HCT116 (cell line): ENCODE measurements around the gene HBE1. TPM values are rescaled to one million over a fixed set of nuclear protein-coding genes. Genes with fewer than 3 reads are reported as not detected.

ENCODE experiments used
- ATAC-seq: fragments of 200-7000 bp; cut with Tn5 transposase; 2 replicates; pipeline ENCODE4 v1.9.1; 2020; ENCODE audit warnings: mild to moderate bottlenecking, moderate library complexity
- Bru-seq: library from RNA; stranded (reverse); fragments of 400-500 nt; gene quantifications from one replicate; lab custom pipeline; 2021; lab: Mats Ljungman, UMichigan
- BruChase-seq, 2 experiments: library from RNA; stranded (reverse); fragments of 400-500 nt; gene quantifications; one replicate each; lab custom pipeline; 2021; lab: Mats Ljungman, UMichigan
- BruUV-seq: library from RNA; stranded (reverse); fragments of 400-500 nt; replicated peaks from 2 replicates; lab custom pipeline; 2021; lab: Mats Ljungman, UMichigan
- CTCF ChIA-PET: fragments of 300-600 bp; sonication (Branson Sonifier 250); formaldehyde crosslinking; loops from one replicate; lab custom pipeline; 2021; ENCODE audit warnings: antibody characterized with exemption; lab: Charles Lee
- POLR2A ChIA-PET: fragments of 300-600, 350-600 bp; sonication (Branson Sonifier 250); formaldehyde crosslinking; loops from one replicate; lab custom pipeline; 2021; ENCODE audit warnings: antibody characterized with exemption; lab: Charles Lee
- RAD21 ChIA-PET, 2 experiments: fragments of 300-600 bp; sonication (Branson Sonifier 250); formaldehyde crosslinking; loops; one replicate each; lab custom pipeline; 2023; ENCODE audit warnings: low total read pairs in 2 of 2; ENCODE audit not compliant: uncharacterized antibody in 2 of 2, unreplicated experiment in 2 of 2, low non-redundant PET in 1 of 2; lab: Charles Lee
- DNase-seq: peaks from one replicate; pipeline ENCODE4 v3.0.0-alpha.2; 2010; ENCODE audit warnings: low read depth, low spot score
- H2AFZ ChIP-seq: fragments of 200-600 bp; shearing (Covaris generic), sonication (generic); 2 replicates; pipeline ENCODE4 v1.6.1; 2017; ENCODE audit warnings: low read depth, mixed run types, mixed read lengths, antibody characterized with exemption, low read length; ENCODE audit not compliant: poor library complexity, severe bottlenecking
- H3K27ac ChIP-seq: 2 replicates; pipeline ENCODE4 v1.5.1; 2012; ENCODE audit warnings: low read depth, low read length
- H3K27me3 ChIP-seq: fragments of 200-600 bp; sonication (generic); 2 replicates; pipeline ENCODE4 v1.6.1; 2016; ENCODE audit warnings: mixed run types, low read length, mixed read lengths; ENCODE audit not compliant: insufficient read depth
- H3K36me3 ChIP-seq, 2 experiments: fragments of 200-500 bp in 1 of 2; fragments of 200-600 bp in 1 of 2; sonication (Bioruptor generic) in 1 of 2; sonication (generic) in 1 of 2; 2 replicates each; pipeline versions ENCODE4 v1.5.1 to v1.6.1; 2014 to 2016; ENCODE audit warnings: low read length in 2 of 2, inconsistent platforms in 1 of 2, mixed read lengths in 1 of 2, mixed run types in 1 of 2; ENCODE audit not compliant: insufficient read depth in 2 of 2, control insufficient read depth in 1 of 2
- H3K4me1 ChIP-seq, 2 experiments: fragments of 200-600 bp in 1 of 2; sonication (generic) in 1 of 2; 2 replicates each; pipeline versions ENCODE4 v1.5.1 to v1.6.1; 2012 to 2017; ENCODE audit warnings: low read length in 2 of 2, inconsistent platforms in 1 of 2, mild to moderate bottlenecking in 1 of 2, mixed read lengths in 1 of 2, mixed run types in 1 of 2, moderate library complexity in 1 of 2; ENCODE audit not compliant: insufficient read depth in 2 of 2, control insufficient read depth in 1 of 2
- H3K4me2 ChIP-seq: fragments of 200-600 bp; sonication (generic); 2 replicates; pipeline ENCODE4 v1.6.1; 2017; ENCODE audit warnings: mixed run types, low read length, mixed read lengths
- H3K4me3 ChIP-seq, 2 experiments: fragments of 200-600 bp in 1 of 2; sonication (generic) in 1 of 2; replicated peaks in 1 of 2; 2 replicates each; pipeline ENCODE4 v1.5.1; 2011 to 2016; ENCODE audit warnings: low read length in 2 of 2, control low read depth in 1 of 2, low read depth in 1 of 2, mild to moderate bottlenecking in 1 of 2, mixed read lengths in 1 of 2, mixed run types in 1 of 2
- H3K79me2 ChIP-seq: fragments of 200-600 bp; sonication (generic); 2 replicates; pipeline ENCODE4 v1.6.1; 2017; ENCODE audit warnings: mild to moderate bottlenecking, mixed run types, low read length, moderate library complexity, mixed read lengths; ENCODE audit not compliant: insufficient read depth
- H3K9ac ChIP-seq: fragments of 200-600 bp; sonication (generic); 2 replicates; pipeline ENCODE4 v1.6.1; 2016; ENCODE audit warnings: low read length, mixed read lengths
- H3K9me2 ChIP-seq: fragments of 200-600 bp; sonication (generic), shearing (Covaris generic); 2 replicates; pipeline ENCODE4 v1.6.1; 2017; ENCODE audit warnings: mixed run types, mild to moderate bottlenecking, moderate library complexity; ENCODE audit not compliant: insufficient read depth
- H3K9me3 ChIP-seq, 2 experiments: fragments of 200-500 bp in 1 of 2; fragments of 200-600 bp in 1 of 2; sonication (Bioruptor generic) in 1 of 2; sonication (generic) in 1 of 2; 2 replicates each; pipeline ENCODE4 v1.6.1; 2014 to 2017; ENCODE audit warnings: low read length in 2 of 2, mixed read lengths in 2 of 2, inconsistent platforms in 1 of 2, low read depth in 1 of 2, mild to moderate bottlenecking in 1 of 2, mixed run types in 1 of 2, moderate library complexity in 1 of 2; ENCODE audit not compliant: control insufficient read depth in 1 of 2, insufficient read depth in 1 of 2
- H4K20me1 ChIP-seq: fragments of 200-600 bp; sonication (generic), shearing (Covaris generic); 2 replicates; pipeline ENCODE4 v1.6.1; 2017; ENCODE audit warnings: mixed run types, mild to moderate bottlenecking, moderate library complexity; ENCODE audit not compliant: insufficient read depth
- CTCF ChIP-seq, 3 experiments: fragments of 200-600 bp in 1 of 3; sonication (generic) in 1 of 3; IDR thresholded peaks in 2 of 3; conservative IDR thresholded peaks in 1 of 3; 2 replicates each; pipeline ENCODE4 v1.5.1; 2012 to 2017; ENCODE audit warnings: low read depth in 2 of 3, low read length in 2 of 3, antibody characterized with exemption in 1 of 3, borderline replicate concordance in 1 of 3, control low read depth in 1 of 3, mild to moderate bottlenecking in 1 of 3, mixed read lengths in 1 of 3, mixed run types in 1 of 3, moderate library complexity in 1 of 3; ENCODE audit not compliant: insufficient read depth in 1 of 3
- EZH2phosphoT487 ChIP-seq: fragments of 200-600 bp; IDR thresholded peaks from 2 replicates; pipeline ENCODE4 v1.6.1; 2018; ENCODE audit warnings: antibody characterized with exemption, borderline replicate concordance
- FOSL1 ChIP-seq: IDR thresholded peaks from 2 replicates; pipeline ENCODE4 v1.6.1; 2012; ENCODE audit warnings: low read depth
- JUND ChIP-seq: IDR thresholded peaks from 2 replicates; pipeline ENCODE4 v1.6.1; 2012
- MAX ChIP-seq: IDR thresholded peaks from 2 replicates; pipeline ENCODE4 v1.6.1; 2012
- POLR2A ChIP-seq: IDR thresholded peaks from 2 replicates; pipeline ENCODE4 v1.7.0; 2011; ENCODE audit warnings: borderline replicate concordance; ENCODE audit not compliant: insufficient read depth, insufficient read length; ENCODE audit errors: extremely low read depth
- POLR2AphosphoS5 ChIP-seq: IDR thresholded peaks from 2 replicates; pipeline ENCODE4 v1.6.1; 2011; ENCODE audit warnings: mild to moderate bottlenecking, low read depth, low read length, moderate library complexity
- SIN3A ChIP-seq: IDR thresholded peaks from 2 replicates; pipeline ENCODE4 v1.6.1; 2012; ENCODE audit warnings: low read depth
- SP1 ChIP-seq: IDR thresholded peaks from 2 replicates; pipeline ENCODE4 v1.6.1; 2012; ENCODE audit warnings: low read depth
- SRF ChIP-seq: IDR thresholded peaks from 2 replicates; pipeline ENCODE4 v1.6.1; 2012; ENCODE audit warnings: low read depth
- TCF7L2 ChIP-seq: IDR thresholded peaks from 2 replicates; pipeline ENCODE4 v1.7.0; 2011; ENCODE audit warnings: borderline replicate concordance, inconsistent platforms; ENCODE audit not compliant: insufficient read depth, insufficient read length; ENCODE audit errors: extremely low read depth
- YY1 ChIP-seq: IDR thresholded peaks from 2 replicates; pipeline ENCODE4 v1.6.1; 2011; ENCODE audit warnings: low read length, low read depth, moderate library complexity, mild to moderate bottlenecking; ENCODE audit not compliant: insufficient replicate concordance; ENCODE audit errors: extremely low read depth
- ZFX ChIP-seq: fragments of 450-650 bp; IDR thresholded peaks from 2 replicates; pipeline ENCODE4 v1.6.1; 2017
- ZNF274 ChIP-seq: fragments of 200-500 bp; sonication (Bioruptor generic); IDR thresholded peaks from 2 replicates; pipeline ENCODE4 v1.6.1; 2014; ENCODE audit warnings: mild to moderate bottlenecking, low read depth, low read length, inconsistent platforms
- intact Hi-C: fragments of 100-400 bp; cut with micrococcal nuclease; formaldehyde crosslinking; loops from 2 replicates; pipeline ENCODE4 v1.10.0; 2022
- long read RNA-seq: library from polyadenylated mRNA; unstranded; transcript quantifications from one replicate; pipeline ENCODE4 v2.0.0, GENCODE V29; 2021; ENCODE audit not compliant: unreplicated experiment
- polyA plus RNA-seq: library from polyadenylated mRNA; unstranded; fragments of >200 nt; gene quantifications from 2 replicates; pipeline ENCODE4 v1.2.1, GENCODE V29; 2012; ENCODE audit warnings: missing spikeins
- total RNA-seq: library from RNA; stranded (reverse); gene quantifications from one replicate; pipeline ENCODE4 v1.2.1, GENCODE V29; 2021; ENCODE audit not compliant: unreplicated experiment
- TF ChIP-seq, protein P1 (sequence below): IDR thresholded peaks from 2 replicates; pipeline ENCODE4 v1.6.1; 2012
- TF ChIP-seq, protein P2 (sequence below): IDR thresholded peaks from 2 replicates; pipeline ENCODE4 v1.6.1; 2011; ENCODE audit warnings: mild to moderate bottlenecking, low read length, moderate library complexity; ENCODE audit not compliant: insufficient replicate concordance; ENCODE audit errors: extremely low read depth

Gene HBE1
- total RNA-seq (212 TPM), Bru-seq, nascent RNA (percentile 97 among the genes with signal in this experiment), BruChase-seq, experiment 1, labeled RNA remaining after a 6-hour chase (percentile 99 among the genes with signal in this experiment), BruChase-seq, experiment 2, labeled RNA remaining after a 2-hour chase (percentile 99 among the genes with signal in this experiment)
- polyA plus RNA-seq = 273 TPM in 2 replicates
- long read RNA-seq, transcript HBE1-203 (3 exons, 616 nt) = major isoform, 28 of 41 reads
- long read RNA-seq, partial matches to known transcripts = 3 of 41 reads
- long read RNA-seq, other reads (novel, unspliced or antisense) = 10 of 41 reads

DNA sequence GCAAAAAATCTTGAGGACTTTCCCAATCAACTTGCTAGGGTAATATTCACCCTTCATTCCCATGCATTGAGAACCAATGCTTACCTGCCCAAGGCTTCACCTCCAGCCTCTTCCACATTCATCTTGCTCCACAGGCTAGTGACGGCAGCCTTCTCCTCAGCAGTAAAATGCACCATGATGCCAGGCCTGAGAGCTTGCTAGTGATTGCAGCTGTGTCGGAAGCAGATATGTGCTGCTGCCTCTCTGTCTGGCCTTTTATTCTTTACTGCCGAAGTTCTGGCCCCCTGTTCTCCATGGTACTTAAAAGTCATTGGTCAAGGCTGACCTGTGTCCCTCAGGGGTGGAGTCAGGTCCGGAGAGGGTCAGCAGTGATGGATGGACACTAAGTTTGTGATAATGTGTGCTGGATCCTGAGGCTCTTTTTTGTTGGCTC lies at the start of gene HBE1:
Gene HBE1 (minus strand): TSS at position 231 of the 433 bp plus-strand sequence. CDS start 55 bp downstream, at position 176.
- ATAC-seq (no peak), DNase-seq (no peak)
- intact Hi-C loops = no loop called here
- Histone ChIP-seq H3K27me3 (no peaks in the 10 kb centered on the region), H3K36me3 (peaks cover 0 to 8% of the 10 kb centered on the region in 2 experiments; a peak in 1 of 4 replicates), H3K9me2 (no peaks in the 10 kb centered on the region), H3K79me2 (no peaks in the 10 kb centered on the region), H3K27ac (no peak within 1 kb of the TSS), H3K4me2 (no peak within 1 kb of the TSS), H3K9ac (no peak within 1 kb of the TSS), H3K4me1 (peaks cover 0 to 5% of the 10 kb centered on the region in 2 experiments; a peak in 1 of 4 replicates), H3K4me3 (no peak within 1 kb of the TSS), H2AFZ (no peak within 1 kb of the TSS), H4K20me1 (no peaks in the 10 kb centered on the region; the same call in 1 of the 2 replicates), H3K9me3 (no peaks in the 10 kb centered on the region)
- TF ChIP-seq MAX (no peak), JUND (no peak), SRF (no peak), SP1 (no peak), FOSL1 (no peak), TCF7L2 (no peak), EZH2phosphoT487 (no peak), YY1 (no peak), SIN3A (no peak), POLR2AphosphoS5 (no peak), ZFX (no peak), CTCF (IDR thresholded peaks at IDR 0.05 in 2 of 3, conservative IDR thresholded peaks at IDR 0.05 in 1 of 3; ENCODE audit: borderline replicate concordance in 1 of 3, insufficient read depth in 1 of 3, low read depth in 2 of 3, low read length in 2 of 3) (no peak), ZNF274 (no peak), POLR2A (no peak)
- TF ChIP-seq, protein P1, sequence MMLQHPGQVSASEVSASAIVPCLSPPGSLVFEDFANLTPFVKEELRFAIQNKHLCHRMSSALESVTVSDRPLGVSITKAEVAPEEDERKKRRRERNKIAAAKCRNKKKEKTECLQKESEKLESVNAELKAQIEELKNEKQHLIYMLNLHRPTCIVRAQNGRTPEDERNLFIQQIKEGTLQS = no peak
- TF ChIP-seq, protein P2, sequence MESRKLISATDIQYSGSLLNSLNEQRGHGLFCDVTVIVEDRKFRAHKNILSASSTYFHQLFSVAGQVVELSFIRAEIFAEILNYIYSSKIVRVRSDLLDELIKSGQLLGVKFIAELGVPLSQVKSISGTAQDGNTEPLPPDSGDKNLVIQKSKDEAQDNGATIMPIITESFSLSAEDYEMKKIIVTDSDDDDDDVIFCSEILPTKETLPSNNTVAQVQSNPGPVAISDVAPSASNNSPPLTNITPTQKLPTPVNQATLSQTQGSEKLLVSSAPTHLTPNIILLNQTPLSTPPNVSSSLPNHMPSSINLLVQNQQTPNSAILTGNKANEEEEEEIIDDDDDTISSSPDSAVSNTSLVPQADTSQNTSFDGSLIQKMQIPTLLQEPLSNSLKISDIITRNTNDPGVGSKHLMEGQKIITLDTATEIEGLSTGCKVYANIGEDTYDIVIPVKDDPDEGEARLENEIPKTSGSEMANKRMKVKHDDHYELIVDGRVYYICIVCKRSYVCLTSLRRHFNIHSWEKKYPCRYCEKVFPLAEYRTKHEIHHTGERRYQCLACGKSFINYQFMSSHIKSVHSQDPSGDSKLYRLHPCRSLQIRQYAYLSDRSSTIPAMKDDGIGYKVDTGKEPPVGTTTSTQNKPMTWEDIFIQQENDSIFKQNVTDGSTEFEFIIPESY = no peak
- CTCF ChIA-PET = no interaction called here
- RAD21 ChIA-PET = no interaction called here
- POLR2A ChIA-PET = no interaction called here
- BruUV-seq = TSS peak; percentile 27
